Measurements from ENCODE around the gene THOC7.

GRCh38 chr3:63807961-63808565 is 55.5 kb downstream of the THOC7 start:
- TF ChIP-seq EZH2phosphoT487 (IDR thresholded peaks at IDR 0.05; ENCODE audit: low read depth) = no peak
- TF ChIP-seq, protein P1, sequence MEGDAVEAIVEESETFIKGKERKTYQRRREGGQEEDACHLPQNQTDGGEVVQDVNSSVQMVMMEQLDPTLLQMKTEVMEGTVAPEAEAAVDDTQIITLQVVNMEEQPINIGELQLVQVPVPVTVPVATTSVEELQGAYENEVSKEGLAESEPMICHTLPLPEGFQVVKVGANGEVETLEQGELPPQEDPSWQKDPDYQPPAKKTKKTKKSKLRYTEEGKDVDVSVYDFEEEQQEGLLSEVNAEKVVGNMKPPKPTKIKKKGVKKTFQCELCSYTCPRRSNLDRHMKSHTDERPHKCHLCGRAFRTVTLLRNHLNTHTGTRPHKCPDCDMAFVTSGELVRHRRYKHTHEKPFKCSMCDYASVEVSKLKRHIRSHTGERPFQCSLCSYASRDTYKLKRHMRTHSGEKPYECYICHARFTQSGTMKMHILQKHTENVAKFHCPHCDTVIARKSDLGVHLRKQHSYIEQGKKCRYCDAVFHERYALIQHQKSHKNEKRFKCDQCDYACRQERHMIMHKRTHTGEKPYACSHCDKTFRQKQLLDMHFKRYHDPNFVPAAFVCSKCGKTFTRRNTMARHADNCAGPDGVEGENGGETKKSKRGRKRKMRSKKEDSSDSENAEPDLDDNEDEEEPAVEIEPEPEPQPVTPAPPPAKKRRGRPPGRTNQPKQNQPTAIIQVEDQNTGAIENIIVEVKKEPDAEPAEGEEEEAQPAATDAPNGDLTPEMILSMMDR (IDR thresholded peaks at IDR 0.05; ENCODE audit: low read depth, low read length) = no peak
